Duodenal mucosa (tissue), 2 donors: ENCODE results near the gene CFAP91.
"Not testable (repeated sequence)": the region's sequence is repeated elsewhere in the genome, so short reads cannot be mapped to it uniquely, and the experiment has no call there.

Experiments used
- H3K27ac ChIP-seq: one replicate; pipeline ENCODE4 v1.7.0; 2013; ENCODE audit warnings: low read depth, low read length
- H3K27me3 ChIP-seq, 2 donors: one replicate each; pipeline ENCODE4 v1.7.0; 2013; ENCODE audit warnings: low read length in 2 of 2, control low read depth in 1 of 2; ENCODE audit not compliant: insufficient read depth in 2 of 2, control insufficient read depth in 1 of 2
- H3K36me3 ChIP-seq, 2 donors: one replicate each; pipeline ENCODE4 v1.7.0; 2013; ENCODE audit warnings: low read length in 2 of 2, control low read depth in 1 of 2; ENCODE audit not compliant: insufficient read depth in 2 of 2, control insufficient read depth in 1 of 2
- H3K4me1 ChIP-seq, 2 donors: one replicate each; pipeline ENCODE4 v1.7.0; 2013; ENCODE audit warnings: low read length in 2 of 2, control low read depth in 1 of 2; ENCODE audit not compliant: insufficient read depth in 2 of 2, control insufficient read depth in 1 of 2
- H3K4me3 ChIP-seq, 2 donors: one replicate each; pipeline ENCODE4 v1.7.0; 2013; ENCODE audit warnings: low read length in 2 of 2, low read depth in 1 of 2
- H3K9ac ChIP-seq, 2 donors: one replicate each; pipeline ENCODE4 v1.7.0; 2013; ENCODE audit warnings: low read length in 2 of 2, low read depth in 1 of 2
- H3K9me3 ChIP-seq, 2 donors: one replicate each; pipeline ENCODE4 v1.7.0; 2013; ENCODE audit warnings: low read length in 2 of 2, control low read depth in 1 of 2; ENCODE audit not compliant: control insufficient read depth in 1 of 2

The CFAP91 gene

GRCh38 chr3:119677641-119677934 is 25.2 kb upstream of the CFAP91 start:
- H3K4me3 ChIP-seq: peak overlapping the region; percentile 72 to 90
- peaks cover 10 to 21% of the 10 kb centered on the region in 2 donors for H3K36me3 ChIP-seq
- H3K27me3 ChIP-seq: no peaks in the 10 kb centered on the region
- H3K27ac ChIP-seq: peak overlapping the region; percentile 77
- peak overlapping the region; percentile 59 to 69 for H3K9ac ChIP-seq
- peaks cover 13 to 15% of the 10 kb centered on the region in 2 donors for H3K4me1 ChIP-seq
- H3K9me3 ChIP-seq: no peaks in the 10 kb centered on the region

- H3K36me3 ChIP-seq: peaks cover 6 to 17% of the 10 kb centered on the region in 2 donors
- H3K4me1 ChIP-seq: peaks cover 11 to 13% of the 10 kb centered on the region in 2 donors
- H3K27ac ChIP-seq, H3K9ac ChIP-seq, H3K27me3 ChIP-seq, H3K4me3 ChIP-seq, H3K9me3 ChIP-seq: not testable (repeated sequence)
Measured at GRCh38 chr3:119678209-119678608, 24.6 kb upstream of the CFAP91 start.

- Histone ChIP-seq H3K9me3 (no peaks in the 10 kb centered on the region), H3K27ac (no peak overlapping the region), H3K4me1 (peaks cover 11 to 13% of the 10 kb centered on the region in 2 donors), H3K9ac (no peak overlapping the region), H3K36me3 (peaks cover 0 to under 1% of the 10 kb centered on the region in 2 donors), H3K4me3 (no peak overlapping the region), H3K27me3 (no peaks in the 10 kb centered on the region)
Measured at GRCh38 chr3:119679874-119680273, 22.9 kb upstream of the CFAP91 start.

GRCh38 chr3:119681279-119681678 is 21.5 kb upstream of the CFAP91 start:
- Histone ChIP-seq H3K27ac (no peak overlapping the region), H3K4me1 (peaks cover 3 to 4% of the 10 kb centered on the region in 2 donors), H3K9me3 (no peaks in the 10 kb centered on the region), H3K4me3 (no peak overlapping the region), H3K36me3 (no peaks in the 10 kb centered on the region), H3K9ac (no peak overlapping the region), H3K27me3 (no peaks in the 10 kb centered on the region)

GRCh38 chr3:119683421-119683820 is 19.4 kb upstream of the CFAP91 start:
- H3K9ac ChIP-seq: no peak overlapping the region
- H3K9me3 ChIP-seq: no peaks in the 10 kb centered on the region
- H3K36me3 ChIP-seq: no peaks in the 10 kb centered on the region
- no peaks in the 10 kb centered on the region for H3K27me3 ChIP-seq
- H3K4me1 ChIP-seq: no peaks in the 10 kb centered on the region
- H3K27ac ChIP-seq: no peak overlapping the region
- no peak overlapping the region for H3K4me3 ChIP-seq

GRCh38 chr3:119690043-119690656 is 12.7 kb upstream of the CFAP91 start:
- Histone ChIP-seq H3K27ac (no peak overlapping the region), H3K27me3 (no peaks in the 10 kb centered on the region), H3K4me3 (no peak overlapping the region), H3K9me3 (no peaks in the 10 kb centered on the region), H3K36me3 (no peaks in the 10 kb centered on the region), H3K9ac (no peak overlapping the region), H3K4me1 (no peaks in the 10 kb centered on the region)

- no peaks in the 10 kb centered on the region for H3K36me3 ChIP-seq
- no peaks in the 10 kb centered on the region for H3K27me3 ChIP-seq
- no peak overlapping the region for H3K9ac ChIP-seq
- H3K4me3 ChIP-seq: no peak overlapping the region
- H3K4me1 ChIP-seq: peaks cover 0 to 4% of the 10 kb centered on the region in 2 donors
- no peaks in the 10 kb centered on the region for H3K9me3 ChIP-seq
- no peak overlapping the region for H3K27ac ChIP-seq
Measured at GRCh38 chr3:119695480-119695879, 7.3 kb upstream of the CFAP91 start.

GRCh38 chr3:119697394-119697793 is 5.4 kb upstream of the CFAP91 start:
- Histone ChIP-seq H3K9me3 (peaks cover 0 to 2% of the 10 kb centered on the region in 2 donors), H3K27ac (no peak overlapping the region), H3K4me3 (no peak overlapping the region), H3K27me3 (no peaks in the 10 kb centered on the region), H3K36me3 (no peaks in the 10 kb centered on the region), H3K4me1 (peaks cover 10 to 12% of the 10 kb centered on the region in 2 donors), H3K9ac (no peak overlapping the region)

- Histone ChIP-seq H3K9me3 (peaks cover 0 to 2% of the 10 kb centered on the region in 2 donors), H3K9ac (no peak overlapping the region), H3K36me3 (no peaks in the 10 kb centered on the region), H3K27ac (no peak overlapping the region), H3K4me1 (peaks cover 16 to 21% of the 10 kb centered on the region in 2 donors), H3K27me3 (no peaks in the 10 kb centered on the region), H3K4me3 (peak overlapping the region in 1 of 2 donors; percentile 34)
Measured at GRCh38 chr3:119700269-119700919, 2.4 kb upstream of the CFAP91 start.

- H3K4me3 ChIP-seq: peak overlapping the region in 1 of 2 donors; percentile 34
Measured at GRCh38 chr3:119700920-119701734, 1.7 kb upstream of the CFAP91 start.

More at GRCh38 chr3:119700920-119701734, 1.7 kb upstream of the CFAP91 start:
- Histone ChIP-seq H3K27ac (no peak overlapping the region), H3K4me1 (peaks cover 16 to 21% of the 10 kb centered on the region in 2 donors), H3K36me3 (no peaks in the 10 kb centered on the region), H3K9ac (no peak overlapping the region), H3K9me3 (peaks cover 0 to 2% of the 10 kb centered on the region in 2 donors), H3K27me3 (no peaks in the 10 kb centered on the region)
